Measurements from ENCODE around the gene OXNAD1. TPM values are rescaled to one million over a fixed set of nuclear protein-coding genes. Genes with fewer than 3 reads are reported as not detected.

OXNAD1 gene
- total RNA-seq, 1 experiment from 2014 or later, result 6.6 TPM

DNA sequence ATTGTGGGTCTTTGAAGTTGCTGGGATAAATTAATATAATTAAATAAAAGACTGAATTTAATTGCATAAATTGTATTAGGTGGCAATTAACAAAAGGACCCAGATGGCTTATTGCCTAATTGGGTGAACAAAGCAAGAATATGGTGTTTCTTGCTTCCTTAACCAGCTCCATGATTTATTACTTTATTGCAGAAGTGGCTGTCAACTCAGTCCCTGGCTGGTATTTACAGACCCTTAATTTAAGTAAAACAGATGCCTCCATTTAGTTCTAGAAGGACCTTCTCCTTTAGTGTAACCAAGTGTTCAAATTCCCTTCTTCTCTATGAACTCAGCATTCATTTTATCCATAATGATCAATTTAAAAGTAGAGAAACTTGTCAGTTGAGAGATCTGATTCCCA, 35.3 kb upstream of the OXNAD1 start:
- Histone ChIP-seq H3K27me3 (ENCODE audit: control insufficient read depth, insufficient read depth, low read length) (no peaks in the 10 kb centered on the region), H3K27ac (ENCODE audit: low read length) (no peak overlapping the region), H3K36me3 (ENCODE audit: control insufficient read depth, insufficient read depth, low read length) (no peaks in the 10 kb centered on the region), H3K4me3 (ENCODE audit: low read depth in 2 of 2, low read length in 2 of 2) (no peak overlapping the region), H3K4me1 (ENCODE audit: control insufficient read depth, insufficient read depth, low read length) (no peaks in the 10 kb centered on the region), H3K9me3 (ENCODE audit: control insufficient read depth, insufficient read depth, low read depth, low read length) (no peaks in the 10 kb centered on the region)
- POLR2A ChIA-PET, result no interaction called here
- ATAC-seq (no peak), DNase-seq (ENCODE audit: low read depth, low spot score) (no peak)
- intact Hi-C loops (cut with micrococcal nuclease; ENCODE audit: unreplicated experiment) (no loop called here), in situ Hi-C loops (cut with HindIII; ENCODE audit: low pct_unique_long_range_greater_than_20kb, low sequenced_read_pairs) (no loop called here)
- no TSS peak for BruUV-seq (replicated peaks)
- TF ChIP-seq REST (IDR thresholded peaks at IDR 0.05; ENCODE audit: insufficient read depth in 1 of 2, low read depth in 2 of 2, low read length in 1 of 2) (no peak), TCF7L2 (IDR thresholded peaks at IDR 0.05; ENCODE audit: low read depth, low read length) (no peak), POLR2AphosphoS5 (IDR thresholded peaks at IDR 0.05; ENCODE audit: low read depth, low read length) (no peak), SIN3A (IDR thresholded peaks at IDR 0.05; ENCODE audit: borderline replicate concordance, insufficient read depth, low read depth, low read length) (no peak)
- TF ChIP-seq, protein P1, sequence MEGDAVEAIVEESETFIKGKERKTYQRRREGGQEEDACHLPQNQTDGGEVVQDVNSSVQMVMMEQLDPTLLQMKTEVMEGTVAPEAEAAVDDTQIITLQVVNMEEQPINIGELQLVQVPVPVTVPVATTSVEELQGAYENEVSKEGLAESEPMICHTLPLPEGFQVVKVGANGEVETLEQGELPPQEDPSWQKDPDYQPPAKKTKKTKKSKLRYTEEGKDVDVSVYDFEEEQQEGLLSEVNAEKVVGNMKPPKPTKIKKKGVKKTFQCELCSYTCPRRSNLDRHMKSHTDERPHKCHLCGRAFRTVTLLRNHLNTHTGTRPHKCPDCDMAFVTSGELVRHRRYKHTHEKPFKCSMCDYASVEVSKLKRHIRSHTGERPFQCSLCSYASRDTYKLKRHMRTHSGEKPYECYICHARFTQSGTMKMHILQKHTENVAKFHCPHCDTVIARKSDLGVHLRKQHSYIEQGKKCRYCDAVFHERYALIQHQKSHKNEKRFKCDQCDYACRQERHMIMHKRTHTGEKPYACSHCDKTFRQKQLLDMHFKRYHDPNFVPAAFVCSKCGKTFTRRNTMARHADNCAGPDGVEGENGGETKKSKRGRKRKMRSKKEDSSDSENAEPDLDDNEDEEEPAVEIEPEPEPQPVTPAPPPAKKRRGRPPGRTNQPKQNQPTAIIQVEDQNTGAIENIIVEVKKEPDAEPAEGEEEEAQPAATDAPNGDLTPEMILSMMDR (IDR thresholded peaks at IDR 0.05), result no peak
- CTCF ChIA-PET, result no interaction called here

DNA sequence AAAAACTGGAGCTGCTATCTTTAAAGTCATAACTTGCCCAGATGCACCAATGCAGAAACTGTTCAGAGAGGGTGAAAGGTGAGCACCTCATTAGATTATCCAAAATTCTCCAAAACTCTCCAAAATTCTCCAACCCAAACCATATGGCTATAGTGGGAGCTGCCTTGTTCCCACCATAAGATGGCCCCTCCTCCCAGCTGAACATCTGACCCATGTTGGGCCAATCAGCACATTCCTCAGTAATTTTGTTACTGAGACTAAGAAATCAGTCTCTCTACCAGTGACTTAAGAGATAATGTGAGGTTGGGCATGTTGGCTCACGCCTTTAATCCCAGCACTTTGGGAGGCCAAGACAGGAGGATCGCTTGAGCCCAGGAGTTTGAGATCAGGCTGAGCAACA, 33.0 kb upstream of the OXNAD1 start:
- Histone ChIP-seq H3K4me1 (ENCODE audit: control insufficient read depth, insufficient read depth, low read length) (no peaks in the 10 kb centered on the region), H3K27me3 (ENCODE audit: control insufficient read depth, insufficient read depth, low read length) (no peaks in the 10 kb centered on the region), H3K9me3 (ENCODE audit: control insufficient read depth, insufficient read depth, low read depth, low read length) (no peaks in the 10 kb centered on the region), H3K4me3 (ENCODE audit: low read depth in 2 of 2, low read length in 2 of 2) (no peak overlapping the region), H3K36me3 (ENCODE audit: control insufficient read depth, insufficient read depth, low read length) (no peaks in the 10 kb centered on the region), H3K27ac (ENCODE audit: low read length) (no peak overlapping the region)
- no peak for ATAC-seq
- in situ Hi-C loops (cut with HindIII; ENCODE audit: low pct_unique_long_range_greater_than_20kb, low sequenced_read_pairs) (no loop called here), intact Hi-C loops (cut with micrococcal nuclease; ENCODE audit: unreplicated experiment) (no loop called here)
- TF ChIP-seq, protein P1 (IDR thresholded peaks at IDR 0.05), result no peak
- no peak for TF ChIP-seq SIN3A (IDR thresholded peaks at IDR 0.05; ENCODE audit: borderline replicate concordance, insufficient read depth, low read depth, low read length)
- no peak for TF ChIP-seq POLR2AphosphoS5 (IDR thresholded peaks at IDR 0.05; ENCODE audit: low read depth, low read length)
- TF ChIP-seq REST (IDR thresholded peaks at IDR 0.05; ENCODE audit: insufficient read depth in 1 of 2, low read depth in 2 of 2, low read length in 1 of 2), result no peak
- no peak for TF ChIP-seq TCF7L2 (IDR thresholded peaks at IDR 0.05; ENCODE audit: low read depth, low read length)
- DNase-seq (ENCODE audit: low read depth, low spot score), result no peak
- no TSS peak for BruUV-seq (replicated peaks)
- ChIA-PET POLR2A (no interaction called here), CTCF (no interaction called here)
